ENCODE measurements around the gene DOCK6.

The DOCK6 gene

GRCh38 chr19:11152318-11153062 is 109.8 kb downstream of the DOCK6 start:
- DNase-seq (ENCODE audit: low read depth, low spot score): peak; percentile 71
- no peak for TF ChIP-seq CTCF (IDR thresholded peaks at IDR 0.05; ENCODE audit: low read depth, low read length)
- in situ Hi-C loops (cut with HindIII; ENCODE audit: low sequenced_read_pairs): no loop called here
- no peak overlapping the region for H3K4me3 ChIP-seq (ENCODE audit: low read depth, low read length)

GRCh38 chr19:11151181-11151580 is 111.1 kb downstream of the DOCK6 start:
- no peak for TF ChIP-seq CTCF (IDR thresholded peaks at IDR 0.05; ENCODE audit: low read depth, low read length)
- in situ Hi-C loops (cut with HindIII; ENCODE audit: low sequenced_read_pairs): no loop called here
- peak; percentile 84 for DNase-seq (ENCODE audit: low read depth, low spot score)
- H3K4me3 ChIP-seq (ENCODE audit: low read depth, low read length): no peak overlapping the region
